Right lobe of liver (tissue), 6 donors: ENCODE measurements around the gene COL19A1. TPM values are rescaled to one million over a fixed set of nuclear protein-coding genes. Genes with fewer than 3 reads are reported as not detected.

Experiments used
- ATAC-seq, 4 donors: fragments of 200-7000 bp; cut with Tn5 transposase; one replicate each; pipeline ENCODE4 v1.9.1; 2020; ENCODE audit warnings: mild to moderate bottlenecking in 4 of 4, moderate library complexity in 4 of 4
- DNase-seq, 3 donors: peaks; one replicate each; pipeline ENCODE4 v3.0.0-alpha.2; 2020
- H3K27ac ChIP-seq, 3 donors: fragments of 200-600 bp; one replicate each; pipeline ENCODE4 v1.8.0; 2022
- H3K27me3 ChIP-seq, 2 donors: fragments of 200-600 bp; one replicate each; pipeline ENCODE4 v1.8.0; 2022
- H3K36me3 ChIP-seq, 4 donors: fragments of 200-600 bp; sonication (generic) in 1 of 4; one replicate each; pipeline versions ENCODE4 v1.5.1 to v1.8.0; 2017 to 2022; ENCODE audit warnings: control low read depth in 1 of 4
- H3K4me1 ChIP-seq, 4 donors: fragments of 200-600 bp; sonication (generic) in 1 of 4; one replicate each; pipeline versions ENCODE4 v1.5.1 to v1.8.0; 2017 to 2022; ENCODE audit warnings: control low read depth in 1 of 4
- H3K4me3 ChIP-seq, 3 donors: fragments of 200-600 bp; one replicate each; pipeline ENCODE4 v1.8.0; 2022
- H3K9me3 ChIP-seq, 4 donors: fragments of 200-600 bp; sonication (generic) in 1 of 4; one replicate each; pipeline versions ENCODE4 v1.5.1 to v1.8.0; 2017 to 2022; ENCODE audit warnings: control low read depth in 1 of 4
- POLR2A ChIP-seq: fragments of 450-650 bp; IDR thresholded peaks from one replicate; pipeline ENCODE4 v1.6.1; 2017; ENCODE audit warnings: antibody characterized with exemption, mild to moderate bottlenecking
- WGBS: methylation state at CpG from one replicate; pipeline ENCODE4 v1.1.6; 2018; ENCODE audit warnings: low coverage, low lambda C conversion rate; ENCODE audit not compliant: insufficient coverage; ENCODE audit errors: missing lambda C conversion rate; 5-methylcytosine and 5-hydroxymethylcytosine counted together
- intact Hi-C, 2 donors: fragments of 100-400 bp; cut with DNase I; formaldehyde crosslinking; loops; one replicate each; pipeline versions ENCODE4 v1.11.2 to v1.14.1; 2022
- total RNA-seq, 6 experiments: library from RNA; depleted of rRNA in 2 of 6; stranded (reverse); fragments of >200 nt in 2 of 6; fragmentation: NEBNext Ultra II Directional in 3 of 6; extraction: Animal tissue kit (Norgen Biotek cat#: 25700) in 3 of 6; gene quantifications; one replicate each; pipeline versions ENCODE4 v1.1.0 to v1.2.4, GENCODE V29; 2016 to 2023
- TF ChIP-seq, protein P1 (sequence below), 4 donors: fragments of 200-600 bp in 3 of 4; fragments of 450-650 bp in 1 of 4; IDR thresholded peaks; one replicate each; pipeline versions ENCODE4 v1.5.1 to v1.8.0; 2016 to 2022; ENCODE audit warnings: antibody characterized with exemption in 4 of 4, mild to moderate bottlenecking in 2 of 4
- donor health status: DM: no; HTN: yes; CAD: no.
- donor health status: DM: no; HTN: no; CAD: no.
- donor health status: DM: no; HTN: no; CAD: no.
- donor health status: DM: no; HTN: yes; CAD: no.
- donor health status: DM: no; HTN: yes; CAD: no.

Gene COL19A1
- total RNA-seq, 6 experiments from 2014 or later, result 0.18 to 0.39 (median 0.27) TPM; not detected in 2

DNA sequence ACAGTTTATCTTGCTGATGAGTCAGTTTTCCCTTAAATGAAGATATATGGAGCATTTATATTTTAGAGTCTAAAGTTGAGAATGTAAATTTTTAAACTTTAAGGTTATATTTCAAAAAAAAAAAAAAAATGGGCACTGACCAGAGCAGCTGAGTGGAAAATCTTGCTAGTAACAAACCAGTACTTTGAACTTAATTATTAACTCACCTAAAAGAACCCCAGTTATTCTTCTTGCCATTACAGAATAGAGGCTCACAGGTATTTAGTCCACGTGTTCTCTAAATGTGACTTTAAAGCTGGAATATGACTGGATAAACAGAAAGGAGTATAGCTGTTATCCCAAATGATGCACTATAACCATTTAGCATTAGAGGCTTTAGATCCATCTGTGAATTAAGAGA, 258.1 kb downstream of the COL19A1 start:
- no peaks in the 10 kb centered on the region for H3K36me3 ChIP-seq
- no peaks in the 10 kb centered on the region for H3K9me3 ChIP-seq
- WGBS, result 57% methylated on average over 1 of the region's 1 CpG
- no peaks in the 10 kb centered on the region for H3K27me3 ChIP-seq
- no peak overlapping the region for H3K4me3 ChIP-seq
- TF ChIP-seq POLR2A, result no peak
- TF ChIP-seq, protein P1, sequence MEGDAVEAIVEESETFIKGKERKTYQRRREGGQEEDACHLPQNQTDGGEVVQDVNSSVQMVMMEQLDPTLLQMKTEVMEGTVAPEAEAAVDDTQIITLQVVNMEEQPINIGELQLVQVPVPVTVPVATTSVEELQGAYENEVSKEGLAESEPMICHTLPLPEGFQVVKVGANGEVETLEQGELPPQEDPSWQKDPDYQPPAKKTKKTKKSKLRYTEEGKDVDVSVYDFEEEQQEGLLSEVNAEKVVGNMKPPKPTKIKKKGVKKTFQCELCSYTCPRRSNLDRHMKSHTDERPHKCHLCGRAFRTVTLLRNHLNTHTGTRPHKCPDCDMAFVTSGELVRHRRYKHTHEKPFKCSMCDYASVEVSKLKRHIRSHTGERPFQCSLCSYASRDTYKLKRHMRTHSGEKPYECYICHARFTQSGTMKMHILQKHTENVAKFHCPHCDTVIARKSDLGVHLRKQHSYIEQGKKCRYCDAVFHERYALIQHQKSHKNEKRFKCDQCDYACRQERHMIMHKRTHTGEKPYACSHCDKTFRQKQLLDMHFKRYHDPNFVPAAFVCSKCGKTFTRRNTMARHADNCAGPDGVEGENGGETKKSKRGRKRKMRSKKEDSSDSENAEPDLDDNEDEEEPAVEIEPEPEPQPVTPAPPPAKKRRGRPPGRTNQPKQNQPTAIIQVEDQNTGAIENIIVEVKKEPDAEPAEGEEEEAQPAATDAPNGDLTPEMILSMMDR (IDR thresholded peaks at IDR 0.05), result no peak
- ATAC-seq (no peak), DNase-seq (no peak)
- H3K27ac ChIP-seq, result no peak overlapping the region
- intact Hi-C loops, result no loop called here
- H3K4me1 ChIP-seq, result peaks cover 0 to 4% (median 0%) of the 10 kb centered on the region in 4 donors

DNA sequence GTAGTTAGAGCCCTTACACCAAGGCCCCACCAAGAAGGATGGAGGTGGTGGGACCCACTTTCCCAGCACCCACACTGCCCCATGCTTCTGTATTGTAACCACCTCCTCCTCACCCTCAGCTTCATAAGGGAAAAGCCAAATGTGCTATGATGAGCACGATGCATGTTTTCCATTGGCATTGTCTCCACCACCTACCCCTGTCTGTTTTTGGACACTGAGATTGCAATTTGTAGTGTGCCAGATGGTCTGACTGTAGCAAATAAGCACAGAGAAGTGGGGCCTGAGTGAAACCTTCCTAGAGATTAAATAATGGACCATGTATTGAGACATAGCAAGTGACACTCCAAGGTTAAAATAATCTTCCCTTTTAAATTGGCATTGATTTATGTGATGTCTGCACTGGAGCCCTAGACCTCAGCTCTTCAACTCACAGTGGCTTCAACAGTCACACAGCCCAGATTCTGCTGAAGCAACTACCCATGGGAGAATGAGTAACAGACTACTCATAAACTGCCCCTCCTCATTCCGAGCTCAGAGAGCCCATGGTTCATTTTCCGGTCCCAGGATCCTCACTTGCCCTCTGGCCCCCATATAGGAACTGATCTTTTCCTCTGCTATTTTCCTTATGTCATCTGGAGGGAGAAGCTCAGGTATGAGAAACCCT, 258.7 kb downstream of the COL19A1 start:
- DNase-seq, result no peak
- H3K4me1 ChIP-seq, result peaks cover 0 to under 1% (median 0%) of the 10 kb centered on the region in 4 donors
- no peak overlapping the region for H3K27ac ChIP-seq

DNA sequence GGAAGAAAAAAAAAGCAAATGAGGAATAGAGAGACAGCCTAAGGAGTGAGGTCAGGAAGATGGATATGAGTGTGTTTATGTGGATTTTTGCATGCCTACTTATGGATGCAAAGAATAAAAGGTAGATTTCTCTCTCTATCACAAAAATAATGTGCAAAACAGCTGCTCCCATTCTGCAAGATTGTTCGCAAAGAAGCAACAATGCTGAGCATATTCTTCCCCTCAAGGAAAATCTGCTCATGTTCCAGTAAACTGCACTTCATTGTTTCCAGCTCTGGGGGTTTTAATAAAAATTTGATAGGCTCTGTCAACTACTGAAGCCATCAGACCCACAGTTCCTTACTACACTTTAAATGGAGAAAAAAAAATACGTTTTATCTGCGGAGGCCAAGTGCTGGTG, 259.2 kb downstream of the COL19A1 start:
- no peak for TF ChIP-seq POLR2A
- TF ChIP-seq, protein P1 (IDR thresholded peaks at IDR 0.05), result no peak
- Histone ChIP-seq H3K27me3 (no peaks in the 10 kb centered on the region), H3K4me1 (no peaks in the 10 kb centered on the region), H3K9me3 (no peaks in the 10 kb centered on the region), H3K36me3 (no peaks in the 10 kb centered on the region), H3K27ac (no peak overlapping the region), H3K4me3 (no peak overlapping the region)
- WGBS, result 84% methylated on average over 3 of the region's 3 CpGs
- intact Hi-C loops, result no loop called here
- DNase-seq (no peak), ATAC-seq (no peak)

More for the DNA sequence above, 258.7 kb downstream of the COL19A1 start:
- H3K27me3 ChIP-seq, result no peaks in the 10 kb centered on the region
- no peak overlapping the region for H3K4me3 ChIP-seq
- ATAC-seq, result no peak
- TF ChIP-seq, protein P1 (IDR thresholded peaks at IDR 0.05), result no peak
- no peak for TF ChIP-seq POLR2A
- no peaks in the 10 kb centered on the region for H3K9me3 ChIP-seq
- intact Hi-C loops, result no loop called here
- 57% methylated on average over 3 of the region's 3 CpGs for WGBS
- H3K36me3 ChIP-seq, result no peaks in the 10 kb centered on the region

DNA sequence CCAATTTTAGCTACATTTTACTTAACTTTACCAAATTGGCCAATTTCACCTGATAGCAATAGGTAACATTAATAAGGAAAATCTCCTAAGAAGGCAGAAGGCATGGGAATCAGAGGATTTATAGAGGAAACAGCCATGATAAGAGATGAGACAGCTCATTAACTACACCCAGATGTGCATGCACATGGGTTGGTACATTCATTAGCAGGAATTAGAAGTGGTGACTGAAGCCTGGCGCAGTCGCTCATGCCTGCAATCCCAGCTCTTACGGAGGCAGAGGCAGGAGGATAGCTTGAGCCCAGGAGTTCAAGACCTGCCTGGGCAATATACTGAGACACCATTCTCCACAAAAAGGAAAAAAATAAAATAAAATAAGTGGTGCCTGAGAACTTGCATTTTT, 263.0 kb downstream of the COL19A1 start:
- no peak for ATAC-seq
- H3K4me1 ChIP-seq, result no peaks in the 10 kb centered on the region
- no peak for TF ChIP-seq POLR2A
- TF ChIP-seq, protein P1 (IDR thresholded peaks at IDR 0.05), result no peak
- WGBS, result 63% methylated on average over 3 of the region's 3 CpGs
- no peak overlapping the region for H3K4me3 ChIP-seq
- H3K27me3 ChIP-seq, result no peaks in the 10 kb centered on the region
- no peaks in the 10 kb centered on the region for H3K36me3 ChIP-seq
- intact Hi-C loops, result no loop called here
- H3K9me3 ChIP-seq, result no peaks in the 10 kb centered on the region
- H3K27ac ChIP-seq, result no peak overlapping the region
- no peak for DNase-seq
